CD4-positive, alpha-beta T cell treated with Interleukin-17A for 1 hour (primary cell): ENCODE data around the gene KRTAP5-3.

Experiments
- DNase-seq: peaks from one replicate; pipeline ENCODE4 v3.0.0-alpha.2; 2020

The KRTAP5-3 gene

DNA sequence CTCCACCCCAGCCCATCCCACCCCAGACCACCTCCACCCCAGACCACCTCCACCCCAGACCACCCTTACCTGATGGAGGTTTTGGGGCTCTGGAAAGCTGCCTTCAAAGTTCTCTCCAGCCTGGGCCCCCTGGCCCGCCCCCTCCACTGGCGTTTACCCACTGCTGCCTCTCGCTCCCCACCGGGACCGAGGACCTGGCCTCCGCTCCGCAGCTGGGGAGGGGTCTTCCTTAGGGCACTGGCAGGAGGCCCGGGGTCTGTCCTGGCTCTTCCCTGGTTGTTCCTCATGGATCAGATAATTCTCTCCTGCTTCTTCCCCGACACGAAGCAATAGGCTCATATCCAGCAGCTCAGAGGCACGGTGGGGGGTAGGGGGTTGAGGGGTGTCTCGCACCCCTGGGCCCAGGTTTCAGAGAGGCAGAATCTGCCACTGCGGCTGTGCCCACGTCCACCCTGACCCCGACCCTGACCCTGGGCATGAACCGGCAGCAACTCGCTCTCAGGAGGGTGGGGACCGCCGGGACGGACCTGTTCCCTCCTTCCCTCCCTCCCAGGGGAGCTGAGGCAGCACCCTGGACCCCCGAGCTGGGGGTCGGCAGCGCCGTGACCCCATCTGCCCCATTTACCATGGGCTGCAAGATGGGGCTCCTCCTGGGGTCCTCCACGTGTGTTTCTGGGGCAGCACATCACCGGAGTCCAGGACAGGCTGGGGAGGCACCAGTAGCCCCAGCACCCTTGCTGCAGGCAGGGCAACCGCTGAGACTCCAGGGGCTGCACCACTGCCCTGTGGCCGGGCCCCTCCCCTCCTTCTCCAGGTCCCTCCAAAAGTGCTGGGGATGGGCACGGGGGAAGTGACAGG, 34.3 kb upstream of the KRTAP5-3 start:
- DNase-seq = no peak

DNA sequence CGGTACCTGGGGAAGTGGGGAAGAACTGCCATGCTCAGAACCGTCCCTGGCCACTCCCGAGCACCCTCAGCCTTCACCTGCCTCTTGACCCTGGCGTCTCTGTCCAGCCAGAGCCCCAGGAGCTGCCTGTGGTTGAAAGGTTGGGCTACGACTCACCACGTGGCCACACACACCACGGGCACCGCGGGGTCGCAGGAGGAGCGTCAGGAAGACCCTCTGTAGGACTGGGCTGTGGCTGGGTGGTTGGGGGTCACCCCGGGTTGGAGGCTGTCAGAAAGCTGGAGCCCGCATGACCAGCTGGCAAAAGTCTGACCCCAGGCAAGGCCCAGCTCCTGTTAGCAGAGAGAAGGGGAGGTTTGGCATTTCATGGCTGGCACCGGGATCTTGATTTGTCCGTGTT, 32.8 kb upstream of the KRTAP5-3 start:
- no peak for DNase-seq

DNA sequence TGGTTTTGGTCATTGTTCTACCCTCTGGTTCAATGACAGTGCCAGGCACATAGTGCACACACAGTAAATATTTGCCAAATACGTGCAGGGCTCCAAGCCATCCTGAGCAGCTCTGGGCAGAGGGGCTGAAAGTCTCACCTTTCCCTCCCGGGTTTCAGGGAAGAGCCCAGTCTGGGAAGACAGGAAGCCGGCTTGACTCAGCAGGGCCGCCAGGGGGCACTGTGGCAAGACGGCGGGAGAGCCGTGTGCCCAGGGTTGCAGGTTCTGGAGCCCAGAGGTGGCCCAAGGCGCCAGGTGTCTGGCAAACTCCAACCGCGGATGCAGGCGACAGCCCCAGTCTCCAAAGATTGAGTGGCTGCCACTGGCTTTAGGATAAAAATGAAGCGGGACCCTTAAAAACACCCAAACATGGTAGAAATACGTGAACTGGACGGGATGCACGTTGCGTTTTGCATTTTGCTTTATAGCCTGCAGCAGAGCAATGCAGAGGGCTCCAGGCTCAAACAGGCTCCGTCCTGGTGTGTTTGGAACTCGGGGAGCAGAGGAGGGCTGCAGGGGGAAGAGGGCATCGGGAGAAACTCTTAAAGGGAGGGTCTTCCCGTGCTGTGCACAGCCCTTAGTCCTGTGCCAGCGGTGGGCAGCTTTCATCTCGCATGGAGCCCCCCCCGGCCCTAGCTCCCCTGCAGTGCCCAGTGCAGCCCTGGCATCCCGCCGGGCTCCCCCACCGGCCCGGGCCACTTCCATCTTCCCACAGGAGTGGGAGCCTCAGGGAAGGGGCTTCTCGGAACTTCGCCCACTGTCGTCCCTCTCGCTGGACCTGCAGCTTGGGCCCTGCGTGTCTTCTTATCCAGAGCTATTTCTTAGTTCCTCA, 32.0 kb upstream of the KRTAP5-3 start:
- peak; percentile 7 for DNase-seq

DNA sequence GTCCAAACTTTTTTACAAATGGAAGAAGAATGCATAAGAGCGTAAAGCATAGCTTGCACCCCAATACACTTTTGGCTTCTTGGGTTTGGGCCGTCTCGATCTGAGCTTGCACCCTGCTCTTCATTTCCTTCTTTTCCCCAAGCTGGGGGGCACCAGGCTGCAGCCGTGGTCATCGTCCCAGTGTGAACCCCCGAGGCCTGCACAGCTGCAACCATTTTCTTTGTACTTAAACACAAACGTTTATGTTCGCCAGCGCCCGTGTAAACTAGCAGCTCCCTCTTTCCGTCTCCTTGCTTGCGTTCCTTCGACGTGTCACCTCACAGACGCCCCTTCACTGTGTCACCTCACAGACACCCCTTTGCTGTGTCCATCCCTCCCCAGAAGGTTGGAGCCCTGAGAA, 31.4 kb upstream of the KRTAP5-3 start:
- no peak for DNase-seq

DNA sequence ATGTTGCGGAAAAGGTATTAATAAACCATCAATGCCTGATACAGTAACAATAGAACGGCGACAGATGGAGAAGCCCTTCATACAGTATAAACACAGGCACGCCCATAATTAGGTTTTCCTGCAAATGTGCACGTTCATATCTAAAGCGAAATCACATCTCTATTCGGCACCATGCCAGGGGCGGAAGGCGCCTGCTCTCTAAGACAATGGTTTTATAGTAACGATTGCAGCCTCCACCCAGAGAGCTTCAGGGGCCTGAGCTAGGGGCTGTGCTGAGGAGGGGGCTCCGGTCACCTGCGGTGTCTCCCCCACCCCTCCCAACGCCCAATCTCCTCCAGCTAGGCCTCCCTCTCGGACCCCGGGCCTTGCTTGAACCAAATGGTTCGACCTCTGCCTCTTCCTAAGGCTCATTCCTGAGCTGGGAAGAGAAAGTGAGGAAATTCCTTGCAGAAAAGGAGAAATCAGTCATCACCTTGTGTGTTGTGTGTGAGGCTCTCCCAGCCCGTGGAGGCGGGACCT, 30.9 kb upstream of the KRTAP5-3 start:
- no peak for DNase-seq

DNA sequence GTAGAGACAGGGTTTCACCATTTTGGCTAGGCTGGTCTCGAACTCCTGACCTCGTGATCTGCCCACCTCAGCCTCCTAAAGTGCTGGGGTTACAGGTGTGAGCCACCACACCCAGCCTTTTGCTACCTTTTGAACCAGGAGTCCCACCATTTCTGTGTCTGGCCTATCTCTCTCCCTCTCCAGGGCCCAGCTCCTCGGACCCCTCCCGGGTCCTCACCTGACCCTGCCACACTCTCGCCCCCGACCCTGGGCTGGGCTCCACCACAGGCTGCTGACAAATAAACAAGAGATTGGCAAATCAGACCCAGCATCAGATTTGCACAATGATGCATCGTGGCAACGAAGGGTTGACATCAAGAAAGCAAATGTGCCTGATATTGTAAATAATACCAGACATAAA, 30.1 kb upstream of the KRTAP5-3 start:
- DNase-seq = no peak

DNA sequence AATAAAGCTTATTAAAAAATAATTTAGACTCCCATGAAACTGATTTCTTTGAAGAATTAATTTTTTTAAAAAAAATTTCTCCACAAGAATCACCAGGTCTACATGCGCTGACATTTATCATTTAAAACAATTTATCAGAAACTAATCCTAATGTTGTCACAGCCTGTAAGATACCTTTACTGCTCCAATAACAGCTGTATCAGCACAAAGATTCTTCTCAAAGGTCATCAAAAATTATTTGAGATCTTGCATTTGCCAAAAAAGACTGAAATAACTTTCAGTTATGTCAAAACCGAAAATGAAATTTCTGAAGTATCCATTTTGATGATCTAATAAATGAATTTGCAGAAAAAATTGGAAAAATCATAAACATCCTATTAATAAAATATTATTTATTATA, 29.4 kb upstream of the KRTAP5-3 start:
- no peak for DNase-seq

DNA sequence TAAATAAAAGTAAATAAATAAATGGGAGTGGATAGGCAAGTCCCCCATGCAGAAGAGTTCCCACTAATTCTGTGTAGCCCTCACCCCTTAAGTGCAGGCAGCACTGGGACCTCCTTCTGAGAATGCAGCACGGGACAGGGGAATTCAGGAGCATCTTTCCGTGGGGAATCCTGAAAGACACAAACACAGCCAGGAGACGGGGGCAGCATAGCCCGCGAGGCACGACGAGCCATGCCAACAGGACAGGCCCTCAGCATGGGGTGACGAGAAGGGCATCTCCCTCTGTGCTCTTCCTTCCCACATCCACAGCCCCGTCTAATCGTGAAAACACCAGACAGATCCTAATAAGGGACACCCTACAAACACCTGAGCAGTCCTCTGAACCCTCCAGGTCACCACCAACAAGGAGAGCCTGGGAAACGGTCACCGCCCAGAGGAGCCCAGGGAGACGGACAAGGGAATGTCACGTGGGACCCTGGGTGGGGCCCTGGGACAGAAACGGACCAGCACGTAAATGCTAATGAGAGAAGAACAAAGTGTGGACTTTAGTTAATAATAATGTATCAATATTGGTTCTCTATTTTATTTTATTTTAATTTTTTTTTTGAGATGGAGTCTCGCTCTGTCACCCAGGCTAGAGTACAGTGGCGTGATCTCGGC, 28.2 kb upstream of the KRTAP5-3 start:
- no peak for DNase-seq

DNA sequence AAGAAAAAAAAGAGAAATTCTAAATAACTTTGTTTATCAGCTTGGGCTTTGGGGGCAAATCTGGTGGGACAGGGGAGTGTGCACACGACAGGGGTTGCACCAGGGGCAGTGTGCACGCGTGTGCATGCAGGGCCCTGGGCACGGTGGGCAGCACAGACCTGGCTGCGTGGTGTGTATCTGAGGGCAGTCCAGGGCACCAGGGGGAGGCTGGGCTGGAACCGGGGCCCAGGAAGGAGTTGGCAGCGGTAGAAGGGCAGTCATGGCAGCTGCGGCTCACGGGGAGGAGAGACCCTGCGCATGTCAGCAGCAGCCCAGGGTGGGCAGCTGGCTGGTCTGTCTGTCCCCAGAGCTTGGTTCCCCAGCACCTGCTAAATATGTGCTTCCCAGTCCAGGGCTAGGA, 25.6 kb upstream of the KRTAP5-3 start:
- no peak for DNase-seq

DNA sequence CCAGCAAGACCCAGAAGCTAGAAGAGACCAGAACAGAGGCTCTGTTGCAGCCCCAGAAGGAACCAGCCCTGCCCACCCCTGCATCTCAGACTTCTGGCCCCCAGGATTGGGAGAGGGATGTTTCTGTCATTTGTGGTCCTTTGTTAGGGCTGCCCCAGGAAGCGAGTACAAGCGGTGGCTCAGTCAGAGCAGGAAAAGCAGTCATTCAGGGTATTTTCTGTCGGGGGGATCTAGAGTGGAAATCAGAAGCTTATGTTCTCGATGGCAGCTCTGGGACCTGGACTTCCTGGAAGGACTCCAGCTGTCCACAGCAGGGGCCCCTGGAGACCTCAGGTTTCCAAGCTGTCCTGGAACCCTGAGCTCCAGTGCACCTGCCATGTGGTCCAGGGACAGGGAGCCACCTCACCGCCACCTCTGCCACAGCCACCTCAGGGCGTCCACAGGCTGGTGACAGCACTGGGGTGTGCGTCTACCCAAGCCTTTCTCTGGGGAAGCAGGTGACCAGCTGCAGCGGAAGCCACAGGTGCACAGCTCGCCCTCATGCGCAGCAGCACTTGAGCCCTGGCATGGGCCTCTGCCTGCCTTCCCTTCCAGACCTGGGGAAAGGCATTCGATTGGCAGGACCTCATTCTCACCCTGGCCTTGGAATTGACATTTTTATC, 23.9 kb upstream of the KRTAP5-3 start:
- no peak for DNase-seq

DNA sequence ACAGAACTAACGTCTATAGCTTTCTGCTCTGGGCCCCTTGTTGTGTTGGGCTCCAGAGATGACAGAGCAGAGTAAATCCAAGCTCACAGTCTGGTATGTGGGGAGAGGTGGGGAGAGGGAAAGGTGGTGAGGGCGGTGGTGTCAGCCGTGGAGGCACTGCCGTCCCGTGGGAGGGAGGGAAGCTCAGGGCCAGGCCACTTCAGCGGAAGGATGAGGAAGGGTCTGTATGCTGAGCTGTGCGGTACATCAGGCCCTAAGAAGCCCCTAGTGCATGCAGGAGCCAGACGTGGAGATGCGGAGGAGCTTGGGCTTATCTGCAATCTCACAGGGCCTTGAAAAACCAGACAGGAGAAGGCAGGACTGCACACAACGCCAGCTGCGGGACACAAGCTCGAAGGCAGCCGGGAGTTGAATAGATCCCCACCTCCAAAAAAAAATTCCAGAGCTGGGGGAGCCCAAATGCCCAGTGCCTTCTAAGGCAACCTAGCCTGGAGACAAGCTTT, 22.9 kb upstream of the KRTAP5-3 start:
- DNase-seq = no peak

DNA sequence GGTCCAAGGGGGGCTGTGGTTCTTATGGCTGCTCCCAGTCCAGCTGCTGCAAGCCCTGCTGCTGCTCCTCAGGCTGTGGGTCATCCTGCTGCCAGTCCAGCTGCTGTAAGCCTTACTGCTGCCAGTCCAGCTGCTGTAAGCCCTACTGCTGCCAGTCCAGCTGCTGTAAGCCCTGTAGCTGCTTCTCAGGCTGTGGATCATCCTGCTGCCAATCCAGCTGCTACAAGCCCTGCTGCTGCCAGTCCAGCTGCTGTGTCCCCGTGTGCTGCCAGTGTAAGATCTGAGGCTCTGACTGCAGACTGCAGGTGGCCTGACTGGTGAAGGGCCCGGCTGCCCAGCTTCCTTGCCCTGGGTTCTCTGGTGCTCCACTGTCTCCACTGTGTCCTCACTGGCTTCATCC, 22.0 kb upstream of the KRTAP5-3 start:
- no peak for DNase-seq

DNA sequence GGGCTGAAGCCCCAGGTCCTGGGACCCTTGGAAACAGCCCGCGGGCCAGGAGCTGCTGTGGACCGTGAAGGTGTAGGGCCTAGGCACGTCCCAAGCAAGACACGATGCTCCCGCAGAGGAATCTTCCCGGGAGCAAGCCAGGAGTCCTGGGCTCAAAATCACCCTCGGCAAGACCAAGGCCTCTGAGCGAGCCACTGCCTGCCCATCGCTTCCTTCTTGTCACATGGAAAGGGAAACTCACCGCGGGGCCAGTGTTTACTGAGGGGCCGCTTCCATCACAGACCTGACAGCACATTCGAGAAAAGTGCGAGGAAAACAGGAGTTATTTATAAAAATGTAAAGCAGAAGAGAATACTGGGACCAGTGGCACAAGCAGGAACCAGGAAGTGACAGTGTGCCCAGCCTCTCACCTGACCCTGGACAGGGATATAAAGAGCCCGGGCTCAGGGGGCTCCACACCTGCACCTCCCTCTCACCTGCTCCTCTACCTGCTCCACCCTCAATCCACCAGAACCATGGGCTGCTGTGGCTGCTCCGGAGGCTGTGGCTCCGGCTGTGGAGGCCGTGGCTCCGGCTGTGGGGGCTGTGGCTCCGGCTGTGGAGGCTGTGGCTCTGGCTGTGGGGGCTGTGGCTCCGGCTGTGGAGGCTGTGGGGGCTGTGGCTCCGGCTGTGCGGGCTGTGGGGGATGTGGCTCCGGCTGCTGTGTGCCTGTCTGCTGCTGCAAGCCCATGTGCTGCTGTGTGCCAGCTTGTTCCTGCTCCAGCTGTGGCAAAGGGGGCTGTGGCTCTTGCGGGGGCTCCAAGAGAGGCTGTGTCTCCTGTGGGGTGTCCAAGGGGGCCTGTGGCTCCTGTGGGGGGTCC, 21.3 kb upstream of the KRTAP5-3 start, which contains the start of gene KRTAP5-5:
Gene KRTAP5-5, plus strand, starts transcription at position 450 of the 860 bp plus-strand sequence. Its CDS starts 66 bp downstream, at position 516.
- DNase-seq = no peak

DNA sequence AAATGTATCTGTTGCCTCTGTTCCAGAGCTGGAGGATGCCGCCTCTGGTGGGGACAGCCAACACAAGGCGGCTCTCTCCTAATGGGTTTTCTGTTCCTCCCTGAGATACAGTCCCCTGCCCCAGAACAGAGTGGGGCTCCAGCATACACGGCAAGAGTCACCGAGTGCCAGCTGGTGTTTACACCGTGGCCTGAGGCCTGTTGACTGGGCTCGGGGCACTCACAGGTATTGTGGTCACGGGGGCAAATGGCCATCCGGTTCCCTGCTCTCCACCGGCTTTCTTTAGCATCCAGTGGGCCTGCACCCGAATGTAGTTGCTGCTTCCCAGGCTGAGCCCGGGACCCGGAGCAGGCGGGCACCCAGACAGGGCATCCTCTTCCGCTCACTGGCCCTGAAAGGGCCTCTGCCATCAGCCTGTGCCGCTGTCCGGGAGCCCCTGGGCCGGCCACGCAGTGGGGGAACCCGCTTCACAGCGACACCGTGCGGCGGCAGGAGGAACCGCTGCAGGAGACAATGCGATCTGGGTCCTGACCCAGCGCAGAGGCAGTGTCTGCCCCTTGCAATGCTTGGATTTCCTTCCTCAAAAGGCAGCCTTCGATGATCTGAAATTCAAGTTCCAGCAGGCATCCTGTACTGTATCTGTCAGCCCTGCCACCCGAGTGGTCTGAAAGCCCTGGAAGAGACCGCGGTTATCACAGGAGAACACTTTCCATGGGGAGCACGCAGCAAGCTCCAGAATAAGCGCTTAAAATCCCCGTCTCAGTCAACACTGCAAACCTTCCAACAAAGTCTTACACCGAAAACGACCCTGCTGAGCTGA, 20.5 kb upstream of the KRTAP5-3 start:
- peak; percentile 62 for DNase-seq

DNA sequence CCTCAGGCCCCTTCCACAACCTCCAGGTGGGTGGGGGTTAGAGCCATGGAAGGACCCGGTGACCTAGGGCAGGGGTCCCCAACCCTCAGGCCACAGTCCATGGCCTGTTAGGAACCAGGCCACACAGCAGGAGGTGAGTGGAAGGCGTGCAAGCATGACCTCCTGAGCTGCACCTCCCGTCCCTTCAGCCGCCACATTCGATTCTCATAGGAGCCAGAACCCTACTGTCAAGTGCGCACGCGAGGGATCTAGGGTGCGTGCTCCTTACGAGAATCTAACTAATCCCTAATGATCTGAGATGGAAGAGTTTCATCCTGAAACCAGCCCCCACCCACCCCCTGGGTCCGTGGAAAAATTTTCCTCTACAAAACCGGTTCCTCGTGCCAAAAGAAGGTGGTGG, 17.3 kb upstream of the KRTAP5-3 start:
- DNase-seq = no peak

DNA sequence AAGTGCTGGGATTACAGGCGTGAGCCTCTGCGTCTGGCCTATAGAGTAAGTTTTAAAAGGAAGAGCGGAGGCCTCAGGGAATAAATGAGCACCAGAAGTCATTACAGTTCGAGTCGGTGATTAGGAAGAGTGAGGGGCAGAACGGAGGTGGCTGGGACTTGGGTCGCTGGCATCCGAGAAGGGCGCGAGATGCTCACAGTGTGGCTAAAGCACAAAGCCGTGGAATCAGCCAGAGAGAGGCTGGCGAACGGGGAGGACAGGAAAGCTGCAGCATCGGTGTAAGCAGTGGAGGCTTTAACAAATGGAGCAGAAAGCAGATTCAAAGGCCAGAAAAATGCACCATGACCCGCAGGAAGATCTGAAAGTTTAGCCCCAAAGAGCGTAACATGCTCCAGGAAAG, 16.4 kb upstream of the KRTAP5-3 start:
- DNase-seq = no peak

DNA sequence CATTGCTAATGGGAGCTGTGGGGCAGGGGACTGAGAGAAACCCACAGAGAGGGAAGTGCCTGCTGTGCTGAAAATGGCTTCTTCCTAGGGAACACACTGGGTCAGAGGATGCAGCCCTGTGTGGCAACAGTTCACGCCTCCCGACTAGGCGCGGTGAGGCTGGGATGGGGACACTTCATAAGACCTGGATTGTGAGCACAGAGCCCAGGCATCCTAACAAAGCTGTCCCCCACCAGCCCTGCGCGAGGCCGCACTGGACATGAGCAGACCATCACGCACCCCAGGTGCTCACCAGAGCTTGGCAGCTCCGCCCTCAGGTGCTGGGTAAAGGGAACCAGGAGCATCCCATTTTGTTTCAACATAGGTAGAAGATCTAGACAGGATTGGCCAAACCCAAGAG, 15.5 kb upstream of the KRTAP5-3 start:
- DNase-seq = no peak

DNA sequence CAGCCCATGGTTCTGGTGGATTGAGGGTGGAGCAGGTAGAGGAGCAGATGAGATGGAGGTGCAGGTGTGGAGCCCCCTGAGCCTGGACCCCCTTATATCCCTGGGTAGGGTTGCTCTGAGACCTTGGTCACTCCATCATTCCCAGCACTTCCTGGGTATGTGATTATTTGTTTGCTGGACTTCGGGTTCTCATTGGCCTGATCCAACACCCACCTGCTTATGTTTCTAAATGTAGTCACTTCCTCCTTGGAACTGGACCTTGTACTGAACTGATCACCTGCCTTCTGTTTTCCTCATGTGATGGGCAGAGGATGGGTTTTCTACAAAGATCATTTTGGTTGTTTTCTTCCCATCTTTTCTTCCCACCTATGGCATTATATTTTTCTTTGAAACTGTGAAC, 13.8 kb upstream of the KRTAP5-3 start, which contains the start of gene KRTAP5-4:
Gene KRTAP5-4, minus strand, starts transcription at position 53 of the 400 bp plus-strand sequence. Its CDS starts 45 bp downstream, at position 8.
- DNase-seq = no peak

DNA sequence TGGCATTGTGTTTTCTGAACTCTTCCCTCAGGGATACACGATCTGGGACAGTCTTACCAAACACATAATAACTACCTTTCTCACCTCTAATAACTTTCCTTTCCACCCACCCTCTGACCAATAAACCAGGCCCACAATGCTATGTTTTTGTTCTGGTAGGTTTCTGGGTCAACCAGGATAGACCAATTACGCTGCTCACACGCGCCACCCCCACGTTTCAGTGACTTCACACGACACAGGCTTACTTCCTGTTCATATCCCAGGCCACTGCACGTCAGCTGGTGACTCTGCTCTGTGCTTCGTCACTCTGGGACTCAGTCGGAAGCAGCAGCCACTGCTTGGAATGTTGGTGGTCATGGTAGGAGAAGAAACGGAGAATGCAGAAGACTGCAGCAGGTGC, 11.2 kb upstream of the KRTAP5-3 start:
- peak; percentile 54 for DNase-seq

DNA sequence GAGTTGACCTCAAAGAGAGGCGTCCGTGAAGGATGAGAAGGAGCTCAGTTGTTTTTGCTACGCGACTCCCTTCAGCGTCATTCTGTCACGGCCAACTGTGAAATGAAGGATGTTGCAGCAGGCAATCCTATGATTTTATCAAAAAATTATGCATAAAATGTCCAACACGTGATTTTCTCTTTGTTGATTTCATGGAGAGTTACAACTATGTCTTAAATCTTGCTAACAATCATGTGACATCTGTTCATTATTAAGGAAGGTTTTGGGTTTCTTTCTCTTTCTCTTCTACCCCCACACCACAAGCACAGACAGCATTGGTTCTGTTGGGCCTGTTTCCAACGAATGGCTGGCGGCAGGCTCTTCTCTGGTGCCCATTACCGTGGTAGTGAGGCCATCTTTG, 10.0 kb upstream of the KRTAP5-3 start:
- no peak for DNase-seq
